Gastroesophageal sphincter (tissue), 4 donors: Measurements from ENCODE around the gene FAM163A. TPM values are rescaled to one million over a fixed set of nuclear protein-coding genes. Genes with fewer than 3 reads are reported as not detected.
"Not testable (repeated sequence)": the region's sequence is repeated elsewhere in the genome, so short reads cannot be mapped to it uniquely, and the experiment has no call there.

Source experiments
- ATAC-seq: fragments of 150-250 bp; one replicate; pipeline ENCODE4 v1.9.1; 2016; ENCODE audit warnings: mild to moderate bottlenecking, moderate library complexity
- H3K27ac ChIP-seq, 4 donors: fragments of 200-600 bp; sonication (generic) in 3 of 4; 1 replicate in 3 of 4; 2 replicates in 1 of 4; pipeline ENCODE4 v1.5.1; 2016 to 2019
- H3K27me3 ChIP-seq: fragments of 200-600 bp; sonication (generic); one replicate; pipeline ENCODE4 v1.5.1; 2019
- H3K36me3 ChIP-seq, 2 donors: fragments of 200-600 bp; sonication (generic); one replicate each; pipeline ENCODE4 v1.5.1; 2019; ENCODE audit warnings: control low read depth in 1 of 2
- H3K4me1 ChIP-seq, 3 donors: fragments of 200-600 bp; sonication (generic); 1 replicate in 2 of 3; 2 replicates in 1 of 3; pipeline ENCODE4 v1.5.1; 2016 to 2019; ENCODE audit warnings: control low read depth in 2 of 3
- H3K4me3 ChIP-seq, 2 donors: fragments of 200-600 bp; sonication (generic); one replicate each; pipeline ENCODE4 v1.5.1; 2019; ENCODE audit warnings: mild to moderate bottlenecking in 1 of 2, moderate library complexity in 1 of 2
- H3K9me3 ChIP-seq, 3 donors: fragments of 200-600 bp; sonication (generic); one replicate each; pipeline ENCODE4 v1.5.1; 2017 to 2019; ENCODE audit warnings: control low read depth in 2 of 3
- EP300 ChIP-seq: sonication (generic); formaldehyde crosslinking; IDR thresholded peaks from one replicate; pipeline ENCODE4 v1.6.1; 2017; ENCODE audit warnings: antibody characterized with exemption, mild to moderate bottlenecking
- POLR2A ChIP-seq, 2 donors: fragments of 450-650 bp; IDR thresholded peaks; one replicate each; pipeline ENCODE4 v1.6.1; 2017; ENCODE audit warnings: antibody characterized with exemption in 2 of 2, mild to moderate bottlenecking in 2 of 2, moderate library complexity in 1 of 2
- POLR2AphosphoS5 ChIP-seq: sonication (generic); formaldehyde crosslinking; IDR thresholded peaks from one replicate; pipeline ENCODE4 v1.6.1; 2017; ENCODE audit warnings: antibody characterized with exemption
- WGBS, 2 donors: methylation state at CpG; one replicate each; pipeline ENCODE4 v1.1.5; 2018; ENCODE audit warnings: low coverage in 1 of 2; 5-methylcytosine and 5-hydroxymethylcytosine counted together
- total RNA-seq, 4 donors: library from RNA; depleted of rRNA; stranded (reverse); fragments of >200 nt; gene quantifications; one replicate each; pipeline ENCODE4 v1.1.0, GENCODE V29; 2016
- TF ChIP-seq, protein P1 (sequence below), 4 experiments: fragments of 200-600 bp in 2 of 4; fragments of 450-650 bp in 2 of 4; sonication (generic) in 1 of 4; IDR thresholded peaks; one replicate each; pipeline ENCODE4 v1.5.1; 2017 to 2019; ENCODE audit warnings: antibody characterized with exemption in 4 of 4, mild to moderate bottlenecking in 2 of 4, moderate library complexity in 2 of 4

Gene FAM163A
- total RNA-seq, 4 donors from 2014 or later, result 0.19 to 0.67 TPM; not detected in 2

DNA sequence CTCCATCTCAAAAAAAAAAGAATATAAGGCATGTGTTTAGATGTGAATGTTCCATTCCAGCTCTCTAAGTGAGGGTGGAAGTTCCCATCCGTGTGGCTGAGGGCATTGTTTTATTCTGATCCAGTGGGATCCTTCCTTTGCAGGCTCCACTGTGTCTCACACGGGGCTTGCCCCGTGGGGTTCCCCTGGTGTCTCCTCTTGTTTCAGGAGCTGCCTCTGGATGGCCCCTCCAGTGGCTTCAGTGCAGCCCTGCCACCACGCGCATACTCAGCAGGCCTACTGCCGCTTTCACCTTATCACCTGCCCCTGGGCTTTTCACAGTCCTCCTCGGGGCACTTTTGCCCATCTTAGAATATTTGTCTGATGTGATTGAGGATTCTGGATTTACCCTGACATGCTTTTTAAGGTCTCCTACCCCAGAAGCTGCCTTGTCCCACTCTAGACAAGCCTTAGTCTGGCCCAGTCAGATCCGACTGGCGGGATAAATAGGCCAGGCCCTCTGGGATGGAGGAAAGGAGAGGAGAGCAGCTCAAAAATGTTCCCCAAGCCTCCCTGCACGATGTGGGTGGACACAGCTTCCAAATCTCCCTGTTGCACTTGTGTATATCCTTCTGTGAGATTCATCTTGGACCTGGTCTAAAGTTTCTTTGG is 55.2 kb downstream of the FAM163A start:
- Histone ChIP-seq H3K4me1 (no peaks in the 10 kb centered on the region), H3K9me3 (no peaks in the 10 kb centered on the region), H3K27me3 (no peaks in the 10 kb centered on the region), H3K36me3 (no peaks in the 10 kb centered on the region), H3K4me3 (no peak overlapping the region), H3K27ac (no peak overlapping the region)
- 86 to 88% methylated on average over 5 to 6 of the region's 10 CpGs for WGBS, 2 donors
- ATAC-seq, result no peak
- no peak for TF ChIP-seq POLR2AphosphoS5

DNA sequence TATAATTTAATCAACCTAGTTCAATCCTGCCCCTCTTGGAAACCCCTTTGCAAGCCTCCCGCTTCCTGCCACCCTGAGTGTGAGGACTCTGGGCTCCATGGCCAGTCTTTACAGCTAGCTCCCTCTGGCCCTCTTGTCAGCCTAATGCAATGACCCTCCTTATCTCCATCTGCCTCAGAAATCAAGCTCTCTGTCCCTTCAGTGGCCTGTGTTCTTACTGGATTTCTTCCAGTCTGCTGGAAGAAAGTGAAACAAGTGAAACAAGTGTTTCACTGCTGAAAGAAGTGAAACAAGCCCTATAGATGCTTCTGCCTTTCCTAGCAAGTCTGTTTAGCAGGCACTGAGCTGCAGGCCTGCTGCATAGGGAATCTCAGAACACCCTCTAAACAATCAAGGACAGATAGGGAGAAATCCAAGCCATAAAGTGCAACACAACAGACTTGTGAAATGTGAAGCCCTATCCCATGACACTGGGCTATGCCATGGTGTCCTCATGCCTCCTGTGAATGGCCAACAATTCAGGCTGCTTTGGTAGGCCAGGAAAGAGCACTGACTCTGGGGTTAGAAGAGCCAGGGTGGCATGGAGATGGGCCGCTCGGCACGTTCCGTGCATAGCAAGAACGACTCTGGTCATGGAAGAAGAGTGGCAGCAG is 55.9 kb downstream of the FAM163A start:
- no peak overlapping the region for H3K27ac ChIP-seq
- TF ChIP-seq POLR2AphosphoS5 (no peak), EP300 (no peak), POLR2A (IDR thresholded peaks at IDR 0.05) (no peak)
- TF ChIP-seq, protein P1, sequence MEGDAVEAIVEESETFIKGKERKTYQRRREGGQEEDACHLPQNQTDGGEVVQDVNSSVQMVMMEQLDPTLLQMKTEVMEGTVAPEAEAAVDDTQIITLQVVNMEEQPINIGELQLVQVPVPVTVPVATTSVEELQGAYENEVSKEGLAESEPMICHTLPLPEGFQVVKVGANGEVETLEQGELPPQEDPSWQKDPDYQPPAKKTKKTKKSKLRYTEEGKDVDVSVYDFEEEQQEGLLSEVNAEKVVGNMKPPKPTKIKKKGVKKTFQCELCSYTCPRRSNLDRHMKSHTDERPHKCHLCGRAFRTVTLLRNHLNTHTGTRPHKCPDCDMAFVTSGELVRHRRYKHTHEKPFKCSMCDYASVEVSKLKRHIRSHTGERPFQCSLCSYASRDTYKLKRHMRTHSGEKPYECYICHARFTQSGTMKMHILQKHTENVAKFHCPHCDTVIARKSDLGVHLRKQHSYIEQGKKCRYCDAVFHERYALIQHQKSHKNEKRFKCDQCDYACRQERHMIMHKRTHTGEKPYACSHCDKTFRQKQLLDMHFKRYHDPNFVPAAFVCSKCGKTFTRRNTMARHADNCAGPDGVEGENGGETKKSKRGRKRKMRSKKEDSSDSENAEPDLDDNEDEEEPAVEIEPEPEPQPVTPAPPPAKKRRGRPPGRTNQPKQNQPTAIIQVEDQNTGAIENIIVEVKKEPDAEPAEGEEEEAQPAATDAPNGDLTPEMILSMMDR (IDR thresholded peaks at IDR 0.05), result no peak
- WGBS, 2 donors, result 88 to 93% methylated on average over 4 to 6 of the region's 6 CpGs
- H3K9me3 ChIP-seq, result no peaks in the 10 kb centered on the region
- H3K4me1 ChIP-seq, result no peaks in the 10 kb centered on the region
- H3K36me3 ChIP-seq, result no peaks in the 10 kb centered on the region
- H3K4me3 ChIP-seq, result no peak overlapping the region
- H3K27me3 ChIP-seq, result no peaks in the 10 kb centered on the region
- no peak for ATAC-seq

DNA sequence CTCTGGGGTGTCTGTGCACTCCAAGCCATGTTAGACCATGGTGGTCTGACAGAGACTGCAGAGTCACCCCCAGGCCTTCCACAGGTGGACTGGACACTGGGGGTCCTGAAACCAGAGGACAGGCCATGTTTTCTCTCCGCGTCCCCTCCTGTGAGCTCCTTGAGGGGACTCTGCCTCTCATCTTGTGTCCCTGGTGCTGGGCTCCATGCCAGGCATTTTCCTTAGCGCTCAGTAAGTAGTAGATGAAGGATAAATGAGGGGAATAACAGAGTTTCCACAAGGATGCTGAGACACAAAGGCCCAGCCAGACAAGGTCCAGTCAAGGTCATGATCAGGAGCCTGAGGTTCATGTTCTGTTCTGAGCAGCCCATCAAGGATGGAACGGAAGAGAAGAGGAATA is 57.4 kb downstream of the FAM163A start:
- H3K36me3 ChIP-seq, result no peaks in the 10 kb centered on the region
- WGBS, 2 donors, result 83 to 86% methylated on average over 1 to 2 of the region's 4 CpGs
- no peaks in the 10 kb centered on the region for H3K4me1 ChIP-seq
- no peak overlapping the region for H3K27ac ChIP-seq
- no peak for ATAC-seq
- no peak overlapping the region for H3K4me3 ChIP-seq
- TF ChIP-seq, protein P1 (IDR thresholded peaks at IDR 0.05), result no peak
- TF ChIP-seq POLR2AphosphoS5, result no peak
- TF ChIP-seq EP300, result no peak
- no peak for TF ChIP-seq POLR2A (IDR thresholded peaks at IDR 0.05)
- H3K9me3 ChIP-seq, result no peaks in the 10 kb centered on the region
- no peaks in the 10 kb centered on the region for H3K27me3 ChIP-seq

DNA sequence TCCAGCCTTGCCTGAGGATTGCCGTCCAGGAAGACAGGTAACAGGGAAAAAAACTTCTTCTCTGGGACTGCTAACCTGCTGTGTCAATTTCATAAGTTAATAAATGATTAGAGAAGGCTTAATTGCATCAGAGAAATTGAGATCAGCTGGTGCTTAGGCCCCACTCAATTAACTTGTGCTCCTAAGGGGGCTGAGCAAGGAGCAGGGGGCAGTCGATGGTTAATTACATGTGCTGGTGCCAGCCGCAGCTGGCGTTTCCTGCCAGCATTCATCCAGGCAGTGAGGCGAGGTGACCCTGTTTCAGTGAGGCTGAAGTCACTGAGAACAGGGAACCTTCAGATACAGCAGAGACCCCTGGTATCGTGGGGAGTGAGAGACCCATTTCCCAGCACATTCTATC is 60.0 kb downstream of the FAM163A start:
- TF ChIP-seq, protein P1 (IDR thresholded peaks at IDR 0.05), result no peak
- TF ChIP-seq EP300 (no peak), POLR2AphosphoS5 (no peak), POLR2A (IDR thresholded peaks at IDR 0.05) (no peak)
- no peaks in the 10 kb centered on the region for H3K4me1 ChIP-seq
- H3K27me3 ChIP-seq, result no peaks in the 10 kb centered on the region
- H3K36me3 ChIP-seq, result no peaks in the 10 kb centered on the region
- no peak overlapping the region for H3K27ac ChIP-seq
- no peak overlapping the region for H3K4me3 ChIP-seq
- no peaks in the 10 kb centered on the region for H3K9me3 ChIP-seq
- no peak for ATAC-seq
- WGBS, 2 donors, result 71% methylated on average over 6 of the region's 6 CpGs; no CpG with 5 or more reads in 1 of the 2 donors

DNA sequence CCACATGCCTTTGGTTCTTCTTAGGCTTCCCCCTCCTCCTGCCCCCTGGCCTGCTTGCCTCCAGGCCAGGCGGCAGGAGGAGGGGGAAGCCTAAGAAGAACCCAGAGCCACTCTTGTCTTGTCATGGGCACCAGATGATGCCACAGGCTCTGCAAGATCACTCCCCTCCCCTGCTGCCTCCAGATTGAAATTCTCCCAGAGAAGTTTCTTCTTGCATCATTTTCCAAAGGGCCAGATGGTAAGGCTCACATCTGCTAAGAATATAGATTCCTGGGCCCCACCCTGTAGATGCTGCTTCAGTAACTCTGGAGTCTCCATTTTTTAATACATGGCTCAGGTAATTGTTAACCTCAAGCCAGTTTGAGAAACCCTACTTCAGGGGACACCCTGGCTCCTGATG is 60.8 kb downstream of the FAM163A start:
- no peaks in the 10 kb centered on the region for H3K4me1 ChIP-seq

DNA sequence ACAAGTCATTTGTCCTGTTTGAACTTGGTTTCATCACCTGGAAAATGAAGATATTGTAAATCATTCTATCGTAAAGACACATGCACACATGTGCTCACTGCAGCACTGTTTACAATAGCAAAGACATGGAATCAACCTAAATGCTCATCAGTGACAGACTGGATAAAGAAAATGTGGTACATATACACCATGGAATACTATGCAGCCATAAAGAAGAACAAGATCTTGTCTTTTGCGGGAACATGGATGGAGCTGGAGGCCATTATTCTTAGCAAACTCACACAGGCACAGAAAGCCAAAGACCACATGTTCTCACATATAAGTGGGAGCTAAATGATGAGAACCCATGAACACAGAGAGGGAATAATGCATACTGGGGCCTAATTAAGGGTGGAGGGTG is 61.3 kb downstream of the FAM163A start:
- not testable (repeated sequence) for H3K27ac ChIP-seq, H3K4me1 ChIP-seq, H3K9me3 ChIP-seq, H3K27me3 ChIP-seq, H3K36me3 ChIP-seq, H3K4me3 ChIP-seq, ATAC-seq
- 80 to 88% methylated on average over 2 of the region's 2 CpGs for WGBS, 2 donors

More for the DNA sequence above, 60.8 kb downstream of the FAM163A start:
- Histone ChIP-seq H3K4me3 (no peak overlapping the region), H3K27me3 (no peaks in the 10 kb centered on the region), H3K9me3 (no peaks in the 10 kb centered on the region), H3K36me3 (no peaks in the 10 kb centered on the region), H3K27ac (no peak overlapping the region)
- WGBS, 2 donors, result no CpG with 5 or more reads among the region's 1 CpG
- ATAC-seq, result no peak
- TF ChIP-seq, protein P1 (IDR thresholded peaks at IDR 0.05), result no peak
- TF ChIP-seq EP300 (no peak), POLR2AphosphoS5 (no peak), POLR2A (IDR thresholded peaks at IDR 0.05) (no peak)
